GM23338 (cell line): ENCODE results near the gene RNU7-1. TPM values are rescaled to one million over a fixed set of nuclear protein-coding genes. Genes with fewer than 3 reads are reported as not detected.
A peak's percentile ranks its signal among the peaks of the same experiment; 100 is the strongest.

Source experiments
- ATAC-seq: fragments of 200-7000 bp; cut with Tn5 transposase; 3 replicates; pipeline ENCODE4 v1.9.1; 2020
- DNase-seq: peaks from one replicate; pipeline ENCODE4 v3.0.0-alpha.2; 2015; ENCODE audit warnings: low spot score
- H2AFZ ChIP-seq: fragments of 200-600 bp; sonication (generic); 2 replicates; pipeline ENCODE4 v1.8.0; 2016; ENCODE audit warnings: antibody characterized with exemption, mild to moderate bottlenecking, moderate library complexity
- H3F3A ChIP-seq: fragments of 200-600 bp; sonication (generic); replicated peaks from 2 replicates; pipeline ENCODE4 v1.8.0; 2017; ENCODE audit warnings: antibody characterized with exemption, mixed run types, low read depth
- H3K27ac ChIP-seq: fragments of 200-600 bp; sonication (generic); 2 replicates; pipeline ENCODE4 v1.6.1; 2016; ENCODE audit warnings: low read depth
- H3K27me3 ChIP-seq: fragments of 200-600 bp; sonication (generic); 2 replicates; pipeline ENCODE4 v1.8.0; 2016; ENCODE audit warnings: mild to moderate bottlenecking, mixed run types, moderate library complexity; ENCODE audit not compliant: insufficient read depth
- H3K36me3 ChIP-seq: fragments of 200-600 bp; sonication (generic); 2 replicates; pipeline ENCODE4 v1.8.0; 2016; ENCODE audit warnings: mild to moderate bottlenecking; ENCODE audit not compliant: insufficient read depth
- H3K4me1 ChIP-seq: fragments of 200-600 bp; sonication (generic); 2 replicates; pipeline ENCODE4 v1.8.0; 2016; ENCODE audit warnings: mild to moderate bottlenecking, moderate library complexity; ENCODE audit not compliant: insufficient read depth
- H3K4me2 ChIP-seq: fragments of 200-600 bp; sonication (generic); 2 replicates; pipeline ENCODE4 v1.7.1; 2017; ENCODE audit warnings: mixed run types
- H3K4me3 ChIP-seq: fragments of 200-600 bp; sonication (generic); 2 replicates; pipeline ENCODE4 v1.6.1; 2016; ENCODE audit warnings: mixed run types
- H3K79me2 ChIP-seq: fragments of 200-600 bp; sonication (generic); replicated peaks from 2 replicates; pipeline ENCODE4 v1.8.0; 2017; ENCODE audit warnings: mild to moderate bottlenecking; ENCODE audit not compliant: insufficient read depth
- H3K9me2 ChIP-seq: fragments of 200-600 bp; sonication (generic); 2 replicates; pipeline ENCODE4 v1.8.0; 2017; ENCODE audit not compliant: insufficient read depth
- H4K20me1 ChIP-seq: fragments of 200-600 bp; sonication (generic); replicated peaks from 2 replicates; pipeline ENCODE4 v1.8.0; 2017; ENCODE audit warnings: mild to moderate bottlenecking; ENCODE audit not compliant: insufficient read depth
- H3K27ac Mint-ChIP-seq: 2 replicates; pipeline ENCODE4 v1.8.0; 2020; ENCODE audit warnings: inconsistent platforms, mild to moderate bottlenecking, moderate library complexity, mixed read lengths
- H3K27me3 Mint-ChIP-seq: 3 replicates; pipeline ENCODE4 v1.8.0; 2022; ENCODE audit warnings: low read depth, mild to moderate bottlenecking, moderate library complexity, mixed read lengths, inconsistent platforms; ENCODE audit not compliant: insufficient read depth, poor library complexity
- H3K36me3 Mint-ChIP-seq: 3 replicates; pipeline ENCODE4 v1.8.0; 2021; ENCODE audit warnings: low read depth, mild to moderate bottlenecking, inconsistent platforms, moderate library complexity, mixed read lengths
- H3K4me1 Mint-ChIP-seq: 3 replicates; pipeline ENCODE4 v1.8.0; 2020; ENCODE audit warnings: mild to moderate bottlenecking, inconsistent platforms, mixed read lengths
- H3K4me3 Mint-ChIP-seq: 3 replicates; pipeline ENCODE4 v1.8.0; 2021; ENCODE audit warnings: moderate library complexity, mild to moderate bottlenecking, inconsistent platforms, mixed read lengths
- H3K9me3 Mint-ChIP-seq: 3 replicates; pipeline ENCODE4 v1.8.0; 2020; ENCODE audit warnings: moderate library complexity, mild to moderate bottlenecking, inconsistent platforms, mixed read lengths
- CREB1 ChIP-seq: fragments of 250-450 bp; sonication (Bioruptor Pico); IDR thresholded peaks from 2 replicates; pipeline ENCODE4 v1.5.0; 2020; ENCODE audit warnings: low read depth, mild to moderate bottlenecking, moderate library complexity
- ETS1 ChIP-seq: IDR thresholded peaks from 2 replicates; pipeline ENCODE4 v1.6.1; 2016; ENCODE audit warnings: antibody characterized with exemption
- EZH2 ChIP-seq: fragments of 200-600 bp; sonication (generic); IDR thresholded peaks from one replicate; pipeline ENCODE4 v1.8.0; 2017; ENCODE audit warnings: antibody characterized with exemption, mild to moderate bottlenecking, low read depth; ENCODE audit not compliant: unreplicated experiment
- EZH2phosphoT487 ChIP-seq: fragments of 200-600 bp; sonication (generic); IDR thresholded peaks from one replicate; pipeline ENCODE4 v1.8.1; 2018; ENCODE audit warnings: antibody characterized with exemption; ENCODE audit not compliant: unreplicated experiment
- JUNB ChIP-seq: IDR thresholded peaks from one replicate; pipeline ENCODE4 v1.6.1; 2016; ENCODE audit warnings: antibody characterized with exemption; ENCODE audit not compliant: unreplicated experiment
- NANOG ChIP-seq: IDR thresholded peaks from 2 replicates; pipeline ENCODE4 v1.6.1; 2016; ENCODE audit warnings: antibody characterized with exemption, borderline replicate concordance
- REST ChIP-seq: IDR thresholded peaks from one replicate; pipeline ENCODE4 v1.6.1; 2018; ENCODE audit warnings: antibody characterized with exemption; ENCODE audit not compliant: unreplicated experiment
- STAT1 ChIP-seq: IDR thresholded peaks from one replicate; pipeline ENCODE4 v1.6.1; 2016; ENCODE audit warnings: antibody characterized with exemption; ENCODE audit not compliant: unreplicated experiment
- ZNF331 ChIP-seq: fragments of 250-450 bp; sonication (Bioruptor Pico); IDR thresholded peaks from 2 replicates; pipeline ENCODE4 v1.5.0; 2020; ENCODE audit warnings: low read depth, mild to moderate bottlenecking, moderate library complexity
- ZNF462 ChIP-seq: fragments of 250-450 bp; sonication (Bioruptor Pico); IDR thresholded peaks from 2 replicates; pipeline ENCODE4 v1.5.0; 2020; ENCODE audit warnings: mild to moderate bottlenecking, moderate library complexity
- polyA plus RNA-seq: library from polyadenylated mRNA; unstranded; fragments of >200 nt; fragmentation: Nextera tagmentation; extraction: Ambion mirVana; gene quantifications from 2 replicates; pipeline ENCODE4 v1.2.1, GENCODE V29; 2016
- total RNA-seq: library from RNA; depleted of rRNA; stranded (reverse); fragments of >200 nt; shearing (Covaris generic); gene quantifications from 2 replicates; pipeline ENCODE4 v1.2.3, GENCODE V29; 2014
- TF ChIP-seq, protein P1 (sequence below), 2 experiments: fragments of 200-600 bp in 1 of 2; sonication (generic) in 1 of 2; conservative IDR thresholded peaks; 2 replicates each; pipeline versions ENCODE4 v1.5.1 to v1.6.1; 2016 to 2017; ENCODE audit warnings: antibody characterized with exemption in 2 of 2, low read depth in 2 of 2, mild to moderate bottlenecking in 2 of 2, moderate library complexity in 1 of 2

RNU7-1 gene
- total and polyA plus RNA-seq, 2 experiments from 2014 or later = not detected

- Histone ChIP-seq H3K27ac (peak overlapping the region; percentile 98), H3F3A (peaks cover 65% of the 10 kb centered on the region), H3K4me2 (peak overlapping the region; percentile 98), H3K9me2 (no peaks in the 10 kb centered on the region), H2AFZ (no peak overlapping the region), H3K79me2 (peaks cover 42% of the 10 kb centered on the region), H3K4me3 (peak overlapping the region; percentile 95), H3K27me3 (no peaks in the 10 kb centered on the region), H3K4me1 (peaks cover 48% of the 10 kb centered on the region), H3K36me3 (peaks cover 31% of the 10 kb centered on the region), H4K20me1 (peaks cover 7% of the 10 kb centered on the region; the same call in 1 of the 2 replicates)
- Mint-ChIP-seq H3K27me3 (peaks cover 25% of the 10 kb centered on the region), H3K4me3 (peak overlapping the region; percentile 86), H3K9me3 (no peaks in the 10 kb centered on the region), H3K36me3 (peaks cover 56% of the 10 kb centered on the region), H3K4me1 (peaks cover 59% of the 10 kb centered on the region), H3K27ac (peak overlapping the region; percentile 93)
- ATAC-seq (no peak), DNase-seq (no peak)
- TF ChIP-seq ZNF331 (CRISPR knock-in tag) (no peak), ZNF462 (CRISPR knock-in tag) (no peak), ETS1 (no peak), JUNB (no peak), REST (no peak), EZH2phosphoT487 (no peak), STAT1 (no peak), EZH2 (no peak), NANOG (no peak), CREB1 (CRISPR knock-in tag) (no peak)
- TF ChIP-seq, protein P1, sequence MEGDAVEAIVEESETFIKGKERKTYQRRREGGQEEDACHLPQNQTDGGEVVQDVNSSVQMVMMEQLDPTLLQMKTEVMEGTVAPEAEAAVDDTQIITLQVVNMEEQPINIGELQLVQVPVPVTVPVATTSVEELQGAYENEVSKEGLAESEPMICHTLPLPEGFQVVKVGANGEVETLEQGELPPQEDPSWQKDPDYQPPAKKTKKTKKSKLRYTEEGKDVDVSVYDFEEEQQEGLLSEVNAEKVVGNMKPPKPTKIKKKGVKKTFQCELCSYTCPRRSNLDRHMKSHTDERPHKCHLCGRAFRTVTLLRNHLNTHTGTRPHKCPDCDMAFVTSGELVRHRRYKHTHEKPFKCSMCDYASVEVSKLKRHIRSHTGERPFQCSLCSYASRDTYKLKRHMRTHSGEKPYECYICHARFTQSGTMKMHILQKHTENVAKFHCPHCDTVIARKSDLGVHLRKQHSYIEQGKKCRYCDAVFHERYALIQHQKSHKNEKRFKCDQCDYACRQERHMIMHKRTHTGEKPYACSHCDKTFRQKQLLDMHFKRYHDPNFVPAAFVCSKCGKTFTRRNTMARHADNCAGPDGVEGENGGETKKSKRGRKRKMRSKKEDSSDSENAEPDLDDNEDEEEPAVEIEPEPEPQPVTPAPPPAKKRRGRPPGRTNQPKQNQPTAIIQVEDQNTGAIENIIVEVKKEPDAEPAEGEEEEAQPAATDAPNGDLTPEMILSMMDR (conservative IDR thresholded peaks at IDR 0.05; ENCODE audit: low read depth in 2 of 2) = no peak
These were observed 21.0 kb downstream of the RNU7-1 start for GRCh38 chr12:6964605-6965025.
